A549 (cell line): Measurements from ENCODE around the gene DCD. TPM values are rescaled to one million over a fixed set of nuclear protein-coding genes. Genes with fewer than 3 reads are reported as not detected.
A peak's percentile ranks its signal among the peaks of the same experiment; 100 is the strongest.

Experiments
- ATAC-seq, 2 experiments: fragments of 200-7000 bp in 1 of 2; fragments of >200 bp in 1 of 2; cut with Nextera tagmentation in 1 of 2; cut with Tn5 transposase in 1 of 2; 3 replicates each; pipeline versions ENCODE4 v1.8.0 to v1.9.1; 2018 to 2020; ENCODE audit warnings: mild to moderate bottlenecking in 1 of 2, moderate library complexity in 1 of 2
- CTCF ChIA-PET: fragments of 300-600 bp; sonication (Branson Sonifier 250); formaldehyde crosslinking; extraction: SDS; loops from one replicate; lab custom pipeline; 2021; ENCODE audit warnings: antibody characterized with exemption, inconsistent platforms; lab: Yijun Ruan, JAX
- POLR2A ChIA-PET: fragments of 350-600 bp; formaldehyde crosslinking; extraction: SDS; loops from one replicate; lab custom pipeline; 2021; ENCODE audit warnings: antibody characterized with exemption, inconsistent platforms; lab: Yijun Ruan, JAX
- DNase-seq, 2 experiments: peaks; one replicate each; pipeline versions ENCODE4 v3.0.0 to v3.0.0-alpha.2; 2011 to 2016; ENCODE audit warnings: low read depth in 1 of 2, low spot score in 1 of 2
- FAIRE-seq: peaks from 2 replicates; lab custom pipeline; 2011; peaks lifted over from hg19 to GRCh38; lab: Jason Lieb, UNC
- H3K27ac ChIP-seq, 2 experiments: fragments of >200 bp; sonication (Bioruptor Twin); formaldehyde crosslinking; 3 replicates each; pipeline ENCODE4 v1.5.1; 2016 to 2017
- H3K4me1 ChIP-seq: fragments of >200 bp; sonication (Bioruptor Twin); formaldehyde crosslinking; 3 replicates; pipeline ENCODE4 v1.6.1; 2016
- H3K4me2 ChIP-seq: fragments of >200 bp; sonication (Bioruptor Twin); formaldehyde crosslinking; 3 replicates; pipeline ENCODE4 v1.6.1; 2016
- H3K4me3 ChIP-seq: fragments of >200 bp; sonication (Bioruptor Twin); formaldehyde crosslinking; 3 replicates; pipeline ENCODE4 v1.5.1; 2016
- H3K9me3 ChIP-seq: fragments of >200 bp; sonication (Bioruptor Twin); formaldehyde crosslinking; 3 replicates; pipeline ENCODE4 v1.6.1; 2016
- ESRRA ChIP-seq: fragments of 150-350 bp; IDR thresholded peaks from 2 replicates; pipeline ENCODE4 v1.6.1; 2014; ENCODE audit warnings: mild to moderate bottlenecking, low read length, borderline replicate concordance
- FOSL2 ChIP-seq, 2 experiments: fragments of 450-650 bp in 1 of 2; fragments of >200 bp in 1 of 2; sonication (Bioruptor Twin) in 1 of 2; formaldehyde crosslinking; IDR thresholded peaks; 2 replicates each; pipeline versions ENCODE4 v1.5.0 to v1.6.1; 2016 to 2020; ENCODE audit warnings: mild to moderate bottlenecking in 1 of 2, moderate library complexity in 1 of 2
- HOXB13 ChIP-seq: fragments of 250-450 bp; sonication (Bioruptor Pico); IDR thresholded peaks from 2 replicates; pipeline ENCODE4 v1.5.0; 2020; ENCODE audit warnings: low read depth, mild to moderate bottlenecking, moderate library complexity
- KDM5A ChIP-seq: fragments of 200-600 bp; sonication (generic); IDR thresholded peaks from 2 replicates; pipeline ENCODE4 v1.6.1; 2016; ENCODE audit warnings: antibody characterized with exemption, mild to moderate bottlenecking
- MYC ChIP-seq: IDR thresholded peaks from 2 replicates; pipeline ENCODE4 v1.6.1; 2012; ENCODE audit warnings: mild to moderate bottlenecking, inconsistent platforms, low read length, improper control_type of control experiment, borderline replicate concordance
- NPAS2 ChIP-seq: fragments of 250-450 bp; sonication (Bioruptor Pico); IDR thresholded peaks from 2 replicates; pipeline ENCODE4 v1.8.0; 2022; ENCODE audit warnings: mild to moderate bottlenecking, moderate library complexity, borderline replicate concordance
- WGBS: methylation state at CpG from one replicate; pipeline ENCODE4 v1.1.6; 2017; ENCODE audit errors: missing lambda C conversion rate; 5-methylcytosine and 5-hydroxymethylcytosine counted together
- polyA plus RNA-seq, 4 experiments: library from polyadenylated mRNA; depleted of rRNA in 3 of 4; stranded (reverse); fragments of >200 nt; fragmentation: RNase III in 1 of 4; extraction: RNeasy Plus Mini Kit Qiagen cat#74134 plus additional on column Dnase treatment in 1 of 4; gene quantifications; 2 replicates in 3 of 4; 3 replicates in 1 of 4; pipeline ENCODE4 v1.2.3, GENCODE V29; 2011 to 2017
- TF ChIP-seq, protein P1 (sequence below): fragments of >200 bp; sonication (Bioruptor Twin); formaldehyde crosslinking; IDR thresholded peaks from 2 replicates; pipeline ENCODE4 v1.6.1; 2016

DCD gene
- polyA plus RNA-seq, 2 of the 4 experiments (the other 2 are of a cell fraction), result not detected

DNA sequence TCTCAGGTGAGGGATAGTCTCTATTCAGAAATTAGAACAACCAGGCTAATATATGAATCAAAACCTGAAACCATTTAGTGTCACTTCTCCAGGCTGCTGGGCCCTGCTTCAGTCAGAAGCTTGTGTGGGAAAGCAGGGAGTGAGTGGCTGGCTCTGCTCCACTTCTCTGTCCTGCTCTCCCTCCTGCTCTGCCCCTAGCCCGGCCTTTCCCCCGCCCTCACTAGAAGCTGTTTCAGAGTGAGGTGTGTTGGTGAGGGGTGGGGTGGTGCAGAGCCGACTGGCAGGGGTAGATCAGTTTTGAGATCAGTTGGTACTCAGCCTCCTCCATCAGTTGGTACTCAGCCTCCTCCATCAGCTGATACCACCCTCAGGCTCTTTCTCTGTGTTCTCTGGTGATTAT is 52.7 kb downstream of the DCD start:
- no peak overlapping the region for H3K4me3 ChIP-seq
- no peak overlapping the region for H3K4me2 ChIP-seq
- ATAC-seq (0 out of 6 replicates have a peak, but pooled peaks of 1 of the 2 experiments have one; percentile 12), FAIRE-seq (no peak), DNase-seq (no peak)
- POLR2A ChIA-PET, result interaction anchor here (0.8 kb wide), 1 partner anchor 12 kb away, joined by 3 read pairs; no protein-coding TSS in a partner anchor
- no peaks in the 10 kb centered on the region for H3K4me1 ChIP-seq
- WGBS, result 39% methylated on average over 3 of the region's 3 CpGs
- CTCF ChIA-PET, result interaction anchor here (0.8 to 5.8 kb wide), 11 partner anchors 8 to 107 kb away, joined by 3 to 100 read pairs (median 3); no protein-coding TSS in a partner anchor
- TF ChIP-seq MYC (no peak), FOSL2 (IDR thresholded peaks at IDR 0.05) (no peak), FOSL2 (CRISPR knock-in tag; IDR thresholded peaks at IDR 0.05) (no peak), HOXB13 (CRISPR knock-in tag) (no peak), KDM5A (no peak), NPAS2 (CRISPR knock-in tag) (no peak), ESRRA (no peak)
- TF ChIP-seq, protein P1, sequence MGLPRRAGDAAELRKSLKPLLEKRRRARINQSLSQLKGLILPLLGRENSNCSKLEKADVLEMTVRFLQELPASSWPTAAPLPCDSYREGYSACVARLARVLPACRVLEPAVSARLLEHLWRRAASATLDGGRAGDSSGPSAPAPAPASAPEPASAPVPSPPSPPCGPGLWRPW, result no peak
- TF ChIP-seq, all 56 proteins: peak for 0
- no peaks in the 10 kb centered on the region for H3K9me3 ChIP-seq
- H3K27ac ChIP-seq, result no peak overlapping the region

Other genes with a start within 250 kb of the DCD start
- gene ITGA5, start 229.1 kb downstream of the DCD start, polyA plus RNA-seq (2011; rRNA removed), result 31.7 and 36.1 TPM in 2 replicates
- 21.5 to 30.0 TPM (median 27.2 TPM) in 3 replicates for gene ITGA5, start 229.1 kb downstream of the DCD start, polyA plus RNA-seq (2017; fragmentation: RNase III; extraction: RNeasy Plus Mini Kit Qiagen cat#74134 plus additional on column Dnase treatment)
- gene GTSF1, start 174.8 kb downstream of the DCD start, polyA plus RNA-seq (2011; rRNA removed), result not detected in 2 replicates
- gene GTSF1, start 174.8 kb downstream of the DCD start, polyA plus RNA-seq (2017; fragmentation: RNase III; extraction: RNeasy Plus Mini Kit Qiagen cat#74134 plus additional on column Dnase treatment), result not detected in 3 replicates
- gene NCKAP1L, start 150.6 kb downstream of the DCD start, polyA plus RNA-seq (2011; rRNA removed), result 0.07 and 0.08 TPM in 2 replicates
- gene NCKAP1L, start 150.6 kb downstream of the DCD start, polyA plus RNA-seq (2017; fragmentation: RNase III; extraction: RNeasy Plus Mini Kit Qiagen cat#74134 plus additional on column Dnase treatment), result 0.01 TPM in 1 of 3 replicates, not detected in the others
- gene PDE1B, start 98.8 kb downstream of the DCD start, polyA plus RNA-seq (2011; rRNA removed), result 0.08 TPM in 1 of 2 replicates, not detected in the other
- 0.04 to 0.05 TPM in 2 of 3 replicates, not detected in the other for gene PDE1B, start 98.8 kb downstream of the DCD start, polyA plus RNA-seq (2017; fragmentation: RNase III; extraction: RNeasy Plus Mini Kit Qiagen cat#74134 plus additional on column Dnase treatment)
- gene PPP1R1A, start 59.7 kb downstream of the DCD start, polyA plus RNA-seq (2011; rRNA removed), result not detected in 2 replicates
- gene PPP1R1A, start 59.7 kb downstream of the DCD start, polyA plus RNA-seq (2017; fragmentation: RNase III; extraction: RNeasy Plus Mini Kit Qiagen cat#74134 plus additional on column Dnase treatment), result 0.09 TPM in 1 of 3 replicates, not detected in the others
- not detected in 2 replicates for gene LACRT, start 13.5 kb downstream of the DCD start, polyA plus RNA-seq (2011; rRNA removed)
- not detected in 3 replicates for gene LACRT, start 13.5 kb downstream of the DCD start, polyA plus RNA-seq (2017; fragmentation: RNase III; extraction: RNeasy Plus Mini Kit Qiagen cat#74134 plus additional on column Dnase treatment)
- gene MUCL1, start 206.2 kb upstream of the DCD start, polyA plus RNA-seq (2011; rRNA removed), result not detected in 2 replicates
- not detected in 3 replicates for gene MUCL1, start 206.2 kb upstream of the DCD start, polyA plus RNA-seq (2017; fragmentation: RNase III; extraction: RNeasy Plus Mini Kit Qiagen cat#74134 plus additional on column Dnase treatment)